ENCODE measurements around the gene TMIE. TPM values are rescaled to one million over a fixed set of nuclear protein-coding genes. Genes with fewer than 3 reads are reported as not detected.

TMIE gene
- total and polyA plus RNA-seq, 10 of the 15 experiments (the other 5 are each of a cell fraction or from before 2014, with no cell fraction given), result not detected

- BruUV-seq (replicated peaks), result no TSS peak
- WGBS (ENCODE audit: insufficient coverage, insufficient replicate concordance, low lambda C conversion rate, missing lambda C conversion rate), result 66% methylated on average over 8 of the region's 13 CpGs
- SMC1A ChIA-PET (ENCODE audit: uncharacterized antibody, unreplicated experiment), result interaction anchor here (1.6 kb wide), 1 partner anchor 25 kb away, joined by 4 read pairs; no protein-coding TSS in a partner anchor
- CTCF ChIA-PET, result interaction anchor here (1.6 kb wide), 1 partner anchor 182 kb away, joined by 4 read pairs; no protein-coding TSS in a partner anchor
- no peak for FAIRE-seq
- Histone ChIP-seq H3K9me3 (replicated peaks; ENCODE audit: control insufficient read depth, insufficient read depth, low read length) (no peaks in the 10 kb centered on the region), H3K79me2 (ENCODE audit: control insufficient read depth, insufficient read depth, low read length) (no peaks in the 10 kb centered on the region), H3K36me3 (ENCODE audit: control insufficient read depth in 2 of 2, insufficient read depth in 2 of 2, low read length in 1 of 2) (no peaks in the 10 kb centered on the region), H3K27ac (ENCODE audit: control insufficient read depth, insufficient read depth) (no peak overlapping the region), H3K4me1 (ENCODE audit: control insufficient read depth, insufficient read depth, low read length) (peaks cover 16% of the 10 kb centered on the region), H3K4me3 (no peak overlapping the region), H4K20me1 (ENCODE audit: control insufficient read depth, insufficient read depth) (no peaks in the 10 kb centered on the region), H3K4me2 (ENCODE audit: control insufficient read depth, insufficient read depth) (no peak overlapping the region), H3K9ac (ENCODE audit: control insufficient read depth, insufficient read depth, low read length) (no peak overlapping the region), H3K27me3 (replicated peaks in 1 of 2; ENCODE audit: control insufficient read depth in 2 of 2, insufficient read depth in 2 of 2, low read length in 1 of 2) (no peaks in the 10 kb centered on the region), H2AFZ (ENCODE audit: control insufficient read depth, low read depth, low read length) (no peak overlapping the region)
- intact Hi-C loops (cut with micrococcal nuclease; ENCODE audit: unreplicated experiment), result no loop called here
- no peak for TF ChIP-seq KAT2A (conservative IDR thresholded peaks at IDR 0.05; ENCODE audit: control insufficient read depth, low read depth, low read length)
- no peak for TF ChIP-seq RB1 (IDR thresholded peaks at IDR 0.05; ENCODE audit: borderline replicate concordance)
- TF ChIP-seq, protein P1, sequence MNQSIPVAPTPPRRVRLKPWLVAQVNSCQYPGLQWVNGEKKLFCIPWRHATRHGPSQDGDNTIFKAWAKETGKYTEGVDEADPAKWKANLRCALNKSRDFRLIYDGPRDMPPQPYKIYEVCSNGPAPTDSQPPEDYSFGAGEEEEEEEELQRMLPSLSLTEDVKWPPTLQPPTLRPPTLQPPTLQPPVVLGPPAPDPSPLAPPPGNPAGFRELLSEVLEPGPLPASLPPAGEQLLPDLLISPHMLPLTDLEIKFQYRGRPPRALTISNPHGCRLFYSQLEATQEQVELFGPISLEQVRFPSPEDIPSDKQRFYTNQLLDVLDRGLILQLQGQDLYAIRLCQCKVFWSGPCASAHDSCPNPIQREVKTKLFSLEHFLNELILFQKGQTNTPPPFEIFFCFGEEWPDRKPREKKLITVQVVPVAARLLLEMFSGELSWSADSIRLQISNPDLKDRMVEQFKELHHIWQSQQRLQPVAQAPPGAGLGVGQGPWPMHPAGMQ (IDR thresholded peaks at IDR 0.05; ENCODE audit: borderline replicate concordance), result no peak
- TF ChIP-seq CHD2 (IDR thresholded peaks at IDR 0.05; ENCODE audit: borderline replicate concordance, low read depth, low read length), result no peak
- TF ChIP-seq, protein P2, sequence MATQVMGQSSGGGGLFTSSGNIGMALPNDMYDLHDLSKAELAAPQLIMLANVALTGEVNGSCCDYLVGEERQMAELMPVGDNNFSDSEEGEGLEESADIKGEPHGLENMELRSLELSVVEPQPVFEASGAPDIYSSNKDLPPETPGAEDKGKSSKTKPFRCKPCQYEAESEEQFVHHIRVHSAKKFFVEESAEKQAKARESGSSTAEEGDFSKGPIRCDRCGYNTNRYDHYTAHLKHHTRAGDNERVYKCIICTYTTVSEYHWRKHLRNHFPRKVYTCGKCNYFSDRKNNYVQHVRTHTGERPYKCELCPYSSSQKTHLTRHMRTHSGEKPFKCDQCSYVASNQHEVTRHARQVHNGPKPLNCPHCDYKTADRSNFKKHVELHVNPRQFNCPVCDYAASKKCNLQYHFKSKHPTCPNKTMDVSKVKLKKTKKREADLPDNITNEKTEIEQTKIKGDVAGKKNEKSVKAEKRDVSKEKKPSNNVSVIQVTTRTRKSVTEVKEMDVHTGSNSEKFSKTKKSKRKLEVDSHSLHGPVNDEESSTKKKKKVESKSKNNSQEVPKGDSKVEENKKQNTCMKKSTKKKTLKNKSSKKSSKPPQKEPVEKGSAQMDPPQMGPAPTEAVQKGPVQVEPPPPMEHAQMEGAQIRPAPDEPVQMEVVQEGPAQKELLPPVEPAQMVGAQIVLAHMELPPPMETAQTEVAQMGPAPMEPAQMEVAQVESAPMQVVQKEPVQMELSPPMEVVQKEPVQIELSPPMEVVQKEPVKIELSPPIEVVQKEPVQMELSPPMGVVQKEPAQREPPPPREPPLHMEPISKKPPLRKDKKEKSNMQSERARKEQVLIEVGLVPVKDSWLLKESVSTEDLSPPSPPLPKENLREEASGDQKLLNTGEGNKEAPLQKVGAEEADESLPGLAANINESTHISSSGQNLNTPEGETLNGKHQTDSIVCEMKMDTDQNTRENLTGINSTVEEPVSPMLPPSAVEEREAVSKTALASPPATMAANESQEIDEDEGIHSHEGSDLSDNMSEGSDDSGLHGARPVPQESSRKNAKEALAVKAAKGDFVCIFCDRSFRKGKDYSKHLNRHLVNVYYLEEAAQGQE (IDR thresholded peaks at IDR 0.05; ENCODE audit: low read depth, low read length), result no peak
- TF ChIP-seq SP1 (IDR thresholded peaks at IDR 0.05; ENCODE audit: low read depth, low read length), result no peak
- TF ChIP-seq CBX3 (IDR thresholded peaks at IDR 0.05; ENCODE audit: borderline replicate concordance, low read depth), result no peak
- TF ChIP-seq, protein P3, sequence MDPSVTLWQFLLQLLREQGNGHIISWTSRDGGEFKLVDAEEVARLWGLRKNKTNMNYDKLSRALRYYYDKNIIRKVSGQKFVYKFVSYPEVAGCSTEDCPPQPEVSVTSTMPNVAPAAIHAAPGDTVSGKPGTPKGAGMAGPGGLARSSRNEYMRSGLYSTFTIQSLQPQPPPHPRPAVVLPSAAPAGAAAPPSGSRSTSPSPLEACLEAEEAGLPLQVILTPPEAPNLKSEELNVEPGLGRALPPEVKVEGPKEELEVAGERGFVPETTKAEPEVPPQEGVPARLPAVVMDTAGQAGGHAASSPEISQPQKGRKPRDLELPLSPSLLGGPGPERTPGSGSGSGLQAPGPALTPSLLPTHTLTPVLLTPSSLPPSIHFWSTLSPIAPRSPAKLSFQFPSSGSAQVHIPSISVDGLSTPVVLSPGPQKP (IDR thresholded peaks at IDR 0.05; ENCODE audit: low read depth, low read length), result no peak
- TF ChIP-seq, protein P4, sequence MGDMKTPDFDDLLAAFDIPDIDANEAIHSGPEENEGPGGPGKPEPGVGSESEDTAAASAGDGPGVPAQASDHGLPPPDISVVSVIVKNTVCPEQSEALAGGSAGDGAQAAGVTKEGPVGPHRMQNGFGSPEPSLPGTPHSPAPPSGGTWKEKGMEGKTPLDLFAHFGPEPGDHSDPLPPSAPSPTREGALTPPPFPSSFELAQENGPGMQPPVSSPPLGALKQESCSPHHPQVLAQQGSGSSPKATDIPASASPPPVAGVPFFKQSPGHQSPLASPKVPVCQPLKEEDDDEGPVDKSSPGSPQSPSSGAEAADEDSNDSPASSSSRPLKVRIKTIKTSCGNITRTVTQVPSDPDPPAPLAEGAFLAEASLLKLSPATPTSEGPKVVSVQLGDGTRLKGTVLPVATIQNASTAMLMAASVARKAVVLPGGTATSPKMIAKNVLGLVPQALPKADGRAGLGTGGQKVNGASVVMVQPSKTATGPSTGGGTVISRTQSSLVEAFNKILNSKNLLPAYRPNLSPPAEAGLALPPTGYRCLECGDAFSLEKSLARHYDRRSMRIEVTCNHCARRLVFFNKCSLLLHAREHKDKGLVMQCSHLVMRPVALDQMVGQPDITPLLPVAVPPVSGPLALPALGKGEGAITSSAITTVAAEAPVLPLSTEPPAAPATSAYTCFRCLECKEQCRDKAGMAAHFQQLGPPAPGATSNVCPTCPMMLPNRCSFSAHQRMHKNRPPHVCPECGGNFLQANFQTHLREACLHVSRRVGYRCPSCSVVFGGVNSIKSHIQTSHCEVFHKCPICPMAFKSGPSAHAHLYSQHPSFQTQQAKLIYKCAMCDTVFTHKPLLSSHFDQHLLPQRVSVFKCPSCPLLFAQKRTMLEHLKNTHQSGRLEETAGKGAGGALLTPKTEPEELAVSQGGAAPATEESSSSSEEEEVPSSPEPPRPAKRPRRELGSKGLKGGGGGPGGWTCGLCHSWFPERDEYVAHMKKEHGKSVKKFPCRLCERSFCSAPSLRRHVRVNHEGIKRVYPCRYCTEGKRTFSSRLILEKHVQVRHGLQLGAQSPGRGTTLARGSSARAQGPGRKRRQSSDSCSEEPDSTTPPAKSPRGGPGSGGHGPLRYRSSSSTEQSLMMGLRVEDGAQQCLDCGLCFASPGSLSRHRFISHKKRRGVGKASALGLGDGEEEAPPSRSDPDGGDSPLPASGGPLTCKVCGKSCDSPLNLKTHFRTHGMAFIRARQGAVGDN (IDR thresholded peaks at IDR 0.05), result no peak
- TF ChIP-seq MYB (IDR thresholded peaks at IDR 0.05; ENCODE audit: borderline replicate concordance, low read depth, low read length), result no peak
- TF ChIP-seq SUPT20H (IDR thresholded peaks at IDR 0.05; ENCODE audit: borderline replicate concordance, control insufficient read depth, low read depth, low read length), result no peak
- no peak for TF ChIP-seq ZNF24 (IDR thresholded peaks at IDR 0.05)
- RAD21 ChIA-PET (ENCODE audit: unreplicated experiment), result no interaction called here
- POLR2A ChIA-PET, result no interaction called here
- no peak for DNase-seq (ENCODE audit: low read depth, low spot score)
- in situ Hi-C loops (cut with MboI), result loop anchor here (5.0 to 10.0 kb wide), 2 partner anchors 185 to 662 kb away; no protein-coding TSS in a partner anchor
- ATAC-seq, result no peak
These were observed 11.2 kb downstream of the TMIE start for GRCh38 chr3:46712191-46713049.

Measured in GM12878 (cell line).